HG02973 (cell line): Measurements from ENCODE around the gene CHD1.
A peak's percentile ranks its signal among the peaks of the same experiment; 100 is the strongest.
"Not testable (repeated sequence)": the region's sequence is repeated elsewhere in the genome, so short reads cannot be mapped to it uniquely, and the experiment has no call there.

Experiments
- ATAC-seq: cut with Tn5 transposase; IDR thresholded peaks from one replicate; pipeline ENCODE4 v1.9.1; 2021; ENCODE audit warnings: moderate library complexity; ENCODE audit not compliant: unreplicated experiment

The CHD1 gene

GRCh38 chr5:98928873-98929709 is at the start of gene CHD1:
CHD1 (minus strand) TSS chr5:98929007; CDS start chr5:98926386, 2,621 bp downstream.
- ATAC-seq: peak; percentile 72

GRCh38 chr5:98978528-98978927 is 49.7 kb upstream of the CHD1 start:
- no peak for ATAC-seq

GRCh38 chr5:98977723-98978122 is 48.9 kb upstream of the CHD1 start:
- no peak for ATAC-seq

GRCh38 chr5:98975682-98976407 is 47.0 kb upstream of the CHD1 start:
- peak; percentile 73 for ATAC-seq

GRCh38 chr5:98975223-98975622 is 46.4 kb upstream of the CHD1 start:
- ATAC-seq: peak; percentile 39

GRCh38 chr5:98969400-98969799 is 40.6 kb upstream of the CHD1 start:
- ATAC-seq: no peak

GRCh38 chr5:98968056-98968564 is 39.3 kb upstream of the CHD1 start:
- ATAC-seq: no peak

GRCh38 chr5:98965226-98965625 is 36.4 kb upstream of the CHD1 start:
- ATAC-seq: no peak

GRCh38 chr5:98964621-98965020 is 35.8 kb upstream of the CHD1 start:
- ATAC-seq: no peak

GRCh38 chr5:98963019-98963418 is 34.2 kb upstream of the CHD1 start:
- no peak for ATAC-seq

GRCh38 chr5:98962587-98962986 is 33.8 kb upstream of the CHD1 start:
- no peak for ATAC-seq

GRCh38 chr5:98961665-98962344 is 33.0 kb upstream of the CHD1 start:
- ATAC-seq: no peak

GRCh38 chr5:98957307-98957706 is 28.5 kb upstream of the CHD1 start:
- ATAC-seq: no peak

GRCh38 chr5:98955888-98956287 is 27.1 kb upstream of the CHD1 start:
- ATAC-seq: not testable (repeated sequence)

- ATAC-seq: not testable (repeated sequence)
These were observed 26.7 kb upstream of the CHD1 start for GRCh38 chr5:98955471-98955870.

- ATAC-seq: no peak
These were observed 25.7 kb upstream of the CHD1 start for GRCh38 chr5:98954392-98955028.

GRCh38 chr5:98942847-98943246 is 14.0 kb upstream of the CHD1 start:
- ATAC-seq: no peak

GRCh38 chr5:98941131-98941883 is 12.5 kb upstream of the CHD1 start:
- no peak for ATAC-seq

- no peak for ATAC-seq
These were observed 11.8 kb upstream of the CHD1 start for GRCh38 chr5:98940581-98940980.

- ATAC-seq: no peak
These were observed 9.7 kb upstream of the CHD1 start for GRCh38 chr5:98938464-98938863.
